BE2C (cell line): Measurements from ENCODE around the gene PLPP2.

Experiments used
- DNase-seq: peaks from one replicate; pipeline ENCODE4 v3.0.0-alpha.2; 2020
- H3K27me3 ChIP-seq: fragments of 250-450 bp; sonication (Bioruptor Pico); 2 replicates; pipeline ENCODE4 v1.5.1; 2020; ENCODE audit warnings: mild to moderate bottlenecking
- H3K36me3 ChIP-seq: fragments of 250-450 bp; sonication (Bioruptor Pico); 2 replicates; pipeline ENCODE4 v1.5.1; 2020; ENCODE audit warnings: mild to moderate bottlenecking
- H3K4me1 ChIP-seq: fragments of 250-450 bp; sonication (Bioruptor Pico); 2 replicates; pipeline ENCODE4 v1.5.1; 2020
- H3K4me3 ChIP-seq: 2 replicates; pipeline ENCODE4 v1.5.1; 2011; ENCODE audit warnings: low read depth, low read length
- H3K9me3 ChIP-seq: fragments of 250-450 bp; sonication (Bioruptor Pico); 2 replicates; pipeline ENCODE4 v1.5.1; 2020
- TF ChIP-seq, protein P1 (sequence below): IDR thresholded peaks from 2 replicates; pipeline ENCODE4 v1.5.1; 2012; ENCODE audit warnings: mild to moderate bottlenecking, low read depth, low read length

The PLPP2 gene

DNA sequence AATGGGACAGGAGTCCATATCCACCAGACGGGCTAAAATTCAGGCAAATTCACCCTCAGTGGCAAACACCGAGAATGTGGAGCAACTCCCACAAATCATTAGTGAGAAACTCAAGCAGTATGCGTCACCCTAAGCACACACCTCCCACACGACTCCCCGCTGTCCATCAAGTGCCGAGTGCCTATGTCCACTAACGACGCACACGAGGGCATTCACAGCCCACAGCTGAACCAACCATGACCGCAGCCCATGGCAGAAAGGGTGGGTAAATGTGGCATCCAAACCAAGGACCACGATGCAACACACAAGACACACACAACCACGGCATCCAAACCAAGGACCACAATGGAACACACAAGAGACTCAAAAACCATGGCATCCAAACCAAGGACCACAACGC, 31.4 kb upstream of the PLPP2 start:
- Histone ChIP-seq H3K4me3 (no peak overlapping the region), H3K9me3 (peaks cover 2% of the 10 kb centered on the region), H3K36me3 (peaks cover 48% of the 10 kb centered on the region), H3K27me3 (no peaks in the 10 kb centered on the region), H3K4me1 (no peaks in the 10 kb centered on the region)
- TF ChIP-seq, protein P1, sequence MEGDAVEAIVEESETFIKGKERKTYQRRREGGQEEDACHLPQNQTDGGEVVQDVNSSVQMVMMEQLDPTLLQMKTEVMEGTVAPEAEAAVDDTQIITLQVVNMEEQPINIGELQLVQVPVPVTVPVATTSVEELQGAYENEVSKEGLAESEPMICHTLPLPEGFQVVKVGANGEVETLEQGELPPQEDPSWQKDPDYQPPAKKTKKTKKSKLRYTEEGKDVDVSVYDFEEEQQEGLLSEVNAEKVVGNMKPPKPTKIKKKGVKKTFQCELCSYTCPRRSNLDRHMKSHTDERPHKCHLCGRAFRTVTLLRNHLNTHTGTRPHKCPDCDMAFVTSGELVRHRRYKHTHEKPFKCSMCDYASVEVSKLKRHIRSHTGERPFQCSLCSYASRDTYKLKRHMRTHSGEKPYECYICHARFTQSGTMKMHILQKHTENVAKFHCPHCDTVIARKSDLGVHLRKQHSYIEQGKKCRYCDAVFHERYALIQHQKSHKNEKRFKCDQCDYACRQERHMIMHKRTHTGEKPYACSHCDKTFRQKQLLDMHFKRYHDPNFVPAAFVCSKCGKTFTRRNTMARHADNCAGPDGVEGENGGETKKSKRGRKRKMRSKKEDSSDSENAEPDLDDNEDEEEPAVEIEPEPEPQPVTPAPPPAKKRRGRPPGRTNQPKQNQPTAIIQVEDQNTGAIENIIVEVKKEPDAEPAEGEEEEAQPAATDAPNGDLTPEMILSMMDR = no peak
- DNase-seq = no peak

DNA sequence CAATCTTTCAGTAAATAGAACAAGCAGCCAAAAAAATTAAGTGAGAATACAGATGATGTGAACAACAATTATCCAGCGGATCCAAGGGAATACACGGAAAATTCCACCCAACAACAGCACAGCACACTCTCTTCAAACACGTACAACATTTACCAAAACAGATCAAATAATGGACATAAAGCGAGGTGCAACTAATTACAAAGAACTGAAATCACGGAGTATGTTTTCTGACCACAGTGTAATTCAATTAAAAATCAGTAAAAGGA, 27.2 kb upstream of the PLPP2 start:
- Histone ChIP-seq H3K27me3 (no peaks in the 10 kb centered on the region), H3K4me1 (no peaks in the 10 kb centered on the region), H3K36me3 (peaks cover 38% of the 10 kb centered on the region), H3K9me3 (no peaks in the 10 kb centered on the region), H3K4me3 (no peak overlapping the region)
- TF ChIP-seq, protein P1 = no peak
- no peak for DNase-seq

DNA sequence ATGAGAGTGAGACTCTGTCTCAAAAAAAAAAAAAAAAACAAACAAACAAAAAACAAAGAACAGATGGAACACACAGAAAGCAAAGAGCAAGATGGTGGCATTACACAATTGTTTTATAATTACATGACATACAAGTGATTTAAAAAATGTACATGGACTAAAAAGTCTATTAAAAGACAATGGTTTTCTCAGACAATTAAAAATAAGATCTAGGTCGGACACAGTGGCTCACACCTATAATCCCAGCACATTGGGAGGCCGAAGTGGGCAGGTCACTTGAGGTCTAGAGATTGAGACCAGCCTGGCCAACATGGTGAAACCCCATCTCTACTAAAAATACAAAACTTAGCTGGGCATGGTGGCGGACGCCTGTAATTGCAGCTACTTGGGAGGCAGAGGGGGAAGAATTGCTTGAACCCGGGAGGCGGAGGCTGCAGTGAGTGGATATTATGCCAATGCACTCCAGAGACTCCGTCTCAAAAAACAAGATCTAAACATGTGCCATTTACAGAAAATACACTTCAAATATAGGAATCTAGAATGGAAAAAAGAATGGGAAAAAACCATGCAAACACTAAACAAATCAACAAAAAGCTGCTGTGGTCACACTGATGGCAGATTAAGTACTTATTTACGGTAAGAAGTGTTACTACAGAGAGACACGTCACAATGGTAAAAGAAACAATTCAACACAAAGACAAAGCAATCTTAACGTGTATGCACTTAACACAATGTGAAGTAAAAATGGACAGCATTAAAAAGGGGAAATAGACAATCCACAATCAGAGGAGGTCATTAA, 26.7 kb upstream of the PLPP2 start:
- TF ChIP-seq, protein P1 = no peak
- H3K4me3 ChIP-seq = no peak overlapping the region
- H3K9me3 ChIP-seq = no peaks in the 10 kb centered on the region
- H3K4me1 ChIP-seq = no peaks in the 10 kb centered on the region
- DNase-seq = no peak
- H3K36me3 ChIP-seq = peaks cover 38% of the 10 kb centered on the region
- no peaks in the 10 kb centered on the region for H3K27me3 ChIP-seq

DNA sequence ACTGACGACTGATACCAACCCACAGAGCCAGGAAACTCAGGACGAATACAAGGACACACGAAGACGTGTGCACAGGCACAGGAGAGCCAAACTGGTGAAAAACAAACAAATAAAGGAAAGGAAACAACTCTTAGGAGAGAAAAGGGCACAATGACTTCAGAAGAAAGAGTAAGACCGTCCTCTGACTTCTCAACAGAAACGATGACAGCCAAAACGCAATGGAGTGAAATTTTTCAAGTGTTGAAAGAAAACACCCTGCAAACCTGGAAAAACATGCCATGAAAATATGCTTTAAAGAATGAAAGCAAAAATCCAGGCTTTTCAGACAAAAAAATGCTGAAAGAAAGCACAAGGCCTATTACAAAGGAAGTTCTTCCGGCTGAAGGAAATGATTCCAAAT, 24.6 kb upstream of the PLPP2 start:
- Histone ChIP-seq H3K4me3 (no peak overlapping the region), H3K4me1 (no peaks in the 10 kb centered on the region), H3K27me3 (no peaks in the 10 kb centered on the region), H3K36me3 (peaks cover 33% of the 10 kb centered on the region), H3K9me3 (no peaks in the 10 kb centered on the region)
- TF ChIP-seq, protein P1 = no peak
- DNase-seq = no peak

DNA sequence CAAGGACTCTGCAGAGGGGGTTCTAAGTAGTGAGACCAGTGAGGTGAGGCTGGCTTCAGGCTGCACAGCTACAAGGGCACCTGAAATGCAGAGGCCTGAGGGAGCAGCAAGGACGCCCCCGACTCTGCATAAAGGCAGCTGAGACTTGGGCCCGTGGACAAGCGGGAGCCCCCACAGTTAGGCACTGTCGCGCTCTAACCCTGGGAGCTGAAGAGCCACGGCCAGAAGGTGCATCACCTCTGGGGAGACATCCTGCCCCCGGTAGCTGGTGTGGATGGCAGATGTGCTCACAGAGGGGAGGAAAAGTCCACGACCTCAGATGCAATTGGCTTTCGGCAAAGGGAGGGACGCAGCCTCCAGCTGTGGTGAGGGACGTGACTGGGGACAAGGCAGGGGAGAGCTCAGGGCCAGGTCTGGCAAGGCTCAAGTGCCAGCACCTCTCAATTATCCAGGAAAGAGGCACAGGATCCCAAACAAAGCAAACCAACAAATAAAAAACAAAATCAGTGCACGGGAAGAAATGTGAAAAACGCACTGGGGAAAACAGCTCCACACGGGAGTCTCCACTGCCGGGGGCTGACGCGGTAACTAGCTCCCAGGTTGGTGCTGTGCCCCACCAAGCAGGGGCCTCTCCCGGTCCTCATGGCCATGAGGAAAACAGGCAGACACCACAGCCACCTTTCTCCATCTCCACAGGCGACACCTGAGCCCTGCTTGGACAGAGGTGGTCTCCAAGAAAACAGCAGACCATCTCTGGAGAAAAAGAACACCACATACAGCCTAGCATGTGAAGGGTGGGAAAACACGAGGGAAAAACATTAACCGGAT, 23.0 kb upstream of the PLPP2 start:
- no peaks in the 10 kb centered on the region for H3K27me3 ChIP-seq
- no peak for DNase-seq
- H3K36me3 ChIP-seq = peaks cover 28% of the 10 kb centered on the region
- no peaks in the 10 kb centered on the region for H3K4me1 ChIP-seq
- no peaks in the 10 kb centered on the region for H3K9me3 ChIP-seq
- no peak overlapping the region for H3K4me3 ChIP-seq
- TF ChIP-seq, protein P1 = no peak
